Cardiac fibroblast (primary cell): Measurements from ENCODE around the gene CACNA2D4.

Experiments
- DNase-seq, 2 donors: peaks; one replicate each; pipeline versions ENCODE4 v3.0.0 to v3.0.0-alpha.2; 2010; ENCODE audit warnings: low read depth in 2 of 2
- H3K4me3 ChIP-seq, 2 donors: replicated peaks in 1 of 2; 1 replicate in 1 of 2; 2 replicates in 1 of 2; pipeline ENCODE4 v1.5.1; 2011; ENCODE audit warnings: low read depth in 2 of 2, low read length in 2 of 2, mild to moderate bottlenecking in 2 of 2, moderate library complexity in 1 of 2
- TF ChIP-seq, protein P1 (sequence below): IDR thresholded peaks from one replicate; pipeline ENCODE4 v1.5.1; 2011; ENCODE audit warnings: low read depth, mild to moderate bottlenecking, low read length, inconsistent platforms

CACNA2D4 gene

DNA sequence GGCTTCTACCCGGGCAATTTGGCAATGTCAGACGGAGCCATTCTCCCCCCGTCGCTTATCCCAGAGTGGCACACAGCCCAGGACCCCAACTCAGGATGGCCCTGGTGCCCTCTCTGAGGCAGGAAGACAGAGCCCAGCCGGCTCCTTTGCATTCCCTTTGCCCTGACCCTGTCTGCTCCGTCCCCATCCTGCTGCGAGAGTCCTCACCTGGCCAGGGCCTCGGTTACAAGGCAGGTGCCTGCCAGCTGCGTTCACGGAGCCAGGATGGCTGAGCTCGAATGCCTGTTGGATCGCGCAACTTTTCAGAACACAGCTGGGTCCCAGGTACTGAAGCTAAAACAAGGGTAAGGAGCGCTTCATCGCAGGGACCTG, 79.5 kb downstream of the CACNA2D4 start:
- DNase-seq = no peak
- TF ChIP-seq, protein P1, sequence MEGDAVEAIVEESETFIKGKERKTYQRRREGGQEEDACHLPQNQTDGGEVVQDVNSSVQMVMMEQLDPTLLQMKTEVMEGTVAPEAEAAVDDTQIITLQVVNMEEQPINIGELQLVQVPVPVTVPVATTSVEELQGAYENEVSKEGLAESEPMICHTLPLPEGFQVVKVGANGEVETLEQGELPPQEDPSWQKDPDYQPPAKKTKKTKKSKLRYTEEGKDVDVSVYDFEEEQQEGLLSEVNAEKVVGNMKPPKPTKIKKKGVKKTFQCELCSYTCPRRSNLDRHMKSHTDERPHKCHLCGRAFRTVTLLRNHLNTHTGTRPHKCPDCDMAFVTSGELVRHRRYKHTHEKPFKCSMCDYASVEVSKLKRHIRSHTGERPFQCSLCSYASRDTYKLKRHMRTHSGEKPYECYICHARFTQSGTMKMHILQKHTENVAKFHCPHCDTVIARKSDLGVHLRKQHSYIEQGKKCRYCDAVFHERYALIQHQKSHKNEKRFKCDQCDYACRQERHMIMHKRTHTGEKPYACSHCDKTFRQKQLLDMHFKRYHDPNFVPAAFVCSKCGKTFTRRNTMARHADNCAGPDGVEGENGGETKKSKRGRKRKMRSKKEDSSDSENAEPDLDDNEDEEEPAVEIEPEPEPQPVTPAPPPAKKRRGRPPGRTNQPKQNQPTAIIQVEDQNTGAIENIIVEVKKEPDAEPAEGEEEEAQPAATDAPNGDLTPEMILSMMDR = no peak
- H3K4me3 ChIP-seq = no peak overlapping the region

- no peak overlapping the region for H3K4me3 ChIP-seq
- DNase-seq = no peak
- TF ChIP-seq, protein P1 = no peak
Measured at GRCh38 chr12:1838205-1838993, 80.1 kb downstream of the CACNA2D4 start.

- DNase-seq = peak; percentile 16 to 32
- TF ChIP-seq, protein P1 = no peak
- H3K4me3 ChIP-seq = no peak overlapping the region
Measured at GRCh38 chr12:1837541-1838204, 80.8 kb downstream of the CACNA2D4 start.

- TF ChIP-seq, protein P1 = no peak
- DNase-seq = no peak
- H3K4me3 ChIP-seq = no peak overlapping the region
Measured at GRCh38 chr12:1836854-1837421, 81.5 kb downstream of the CACNA2D4 start.

DNA sequence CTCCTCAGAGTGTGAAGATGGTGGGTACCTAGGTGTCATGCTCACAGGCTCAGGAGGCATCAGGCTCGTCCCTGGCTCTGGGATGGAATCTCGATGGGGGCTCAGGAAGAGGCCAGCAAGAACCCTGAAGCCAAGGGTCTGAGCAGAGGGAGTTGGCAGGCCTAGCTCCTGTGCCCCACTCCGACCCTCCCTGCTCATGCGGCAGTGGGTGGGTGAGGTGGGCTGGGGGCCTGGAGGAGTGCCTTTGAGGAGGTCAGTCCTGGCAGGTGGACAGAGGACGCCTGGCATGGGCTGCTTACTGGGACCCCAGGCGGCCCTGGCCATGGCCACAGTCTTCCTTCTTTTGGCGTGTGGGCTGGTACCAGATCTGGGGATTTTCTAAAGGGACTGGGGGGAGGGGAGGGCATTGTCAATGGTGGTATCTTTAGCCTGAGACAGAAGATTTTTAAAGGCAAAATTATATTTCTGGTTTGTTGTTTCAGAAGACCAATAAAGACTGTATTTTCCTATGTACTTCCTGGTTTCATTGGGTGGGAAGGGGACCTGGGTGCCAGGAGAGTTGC, 82.1 kb downstream of the CACNA2D4 start:
- H3K4me3 ChIP-seq = no peak overlapping the region
- no peak for DNase-seq
- TF ChIP-seq, protein P1 = no peak

DNA sequence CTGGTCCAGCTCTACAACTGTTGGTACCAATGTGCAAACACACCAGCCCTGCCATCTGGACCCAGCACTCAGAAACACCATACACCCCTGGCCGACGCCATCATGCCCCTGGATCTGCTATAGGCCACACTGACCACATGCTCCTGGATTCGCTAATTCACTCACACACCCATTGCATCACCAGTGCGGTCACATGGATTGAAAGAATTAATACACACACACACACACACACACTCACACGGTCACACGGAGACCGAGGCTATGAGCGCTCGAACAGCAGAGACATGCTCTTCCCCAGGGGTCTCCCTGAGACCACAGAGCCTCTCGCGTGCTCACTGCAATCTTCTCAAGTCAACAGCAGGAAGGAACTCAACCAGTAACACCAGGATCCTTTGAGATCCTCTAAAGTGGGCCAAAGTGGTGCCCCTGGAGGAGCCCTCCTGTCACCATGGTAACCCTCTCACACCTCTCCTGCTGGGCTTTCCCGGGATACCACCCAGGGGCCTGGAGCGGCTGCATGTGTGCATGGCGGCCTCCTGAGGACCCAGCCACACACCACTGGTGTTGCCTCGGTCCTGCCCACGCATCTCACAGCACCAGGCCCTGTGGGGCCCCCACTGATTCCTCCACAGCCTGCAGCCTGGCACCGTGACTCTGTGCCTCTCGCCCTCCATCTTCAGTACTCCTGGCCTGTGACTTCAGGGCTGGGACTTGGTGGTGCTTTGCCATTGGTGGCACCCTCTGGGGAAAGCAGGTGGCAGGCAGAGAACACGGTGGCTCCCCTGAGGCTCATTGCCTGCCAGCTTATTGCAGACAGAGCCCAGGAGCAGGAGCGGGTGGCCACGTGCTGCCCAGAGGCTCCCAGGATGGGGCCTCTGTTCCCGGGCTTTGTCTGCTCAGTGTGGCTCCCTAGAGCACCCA, 83.0 kb downstream of the CACNA2D4 start:
- TF ChIP-seq, protein P1 = no peak

More for the DNA sequence above, 83.0 kb downstream of the CACNA2D4 start:
- DNase-seq = no peak
- no peak overlapping the region for H3K4me3 ChIP-seq
